ENCODE measurements around the gene FRMPD2.

DNA sequence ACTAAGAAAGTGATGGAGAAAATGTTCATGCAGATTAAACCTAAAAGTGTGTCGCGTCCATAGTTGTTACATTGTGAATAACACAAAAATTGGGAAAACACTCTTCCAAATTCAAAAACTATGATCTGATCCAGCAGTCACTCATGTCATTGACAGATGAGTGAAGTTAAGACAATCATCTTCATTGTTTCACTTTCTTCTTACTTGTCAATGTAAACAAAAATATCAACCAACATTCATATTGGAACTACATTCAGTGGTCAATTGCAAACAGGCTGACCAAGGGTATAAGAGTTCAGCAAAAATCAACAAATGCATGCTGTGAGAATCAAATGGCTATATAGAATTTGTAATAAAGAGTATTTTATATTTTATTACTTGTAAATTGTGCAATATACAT, 1.8 kb downstream of the FRMPD2 start:
- TF ChIP-seq CTCF (conservative IDR thresholded peaks at IDR 0.05; ENCODE audit: low read depth, low read length) (no peak), EZH2 (IDR thresholded peaks at IDR 0.05; ENCODE audit: borderline replicate concordance, low read depth, low read length, poor library complexity, severe bottlenecking) (no peak)
